H1 (cell line): Measurements from ENCODE around the gene SDSL. TPM values are rescaled to one million over a fixed set of nuclear protein-coding genes. Genes with fewer than 3 reads are reported as not detected.

Experiments
- BCL11A ChIP-seq, 2 experiments: IDR thresholded peaks; one replicate each; pipeline ENCODE4 v1.6.1; 2011; ENCODE audit warnings: low read depth in 2 of 2, low read length in 2 of 2, mild to moderate bottlenecking in 2 of 2
- PHF8 ChIP-seq: fragments of 200-600 bp; sonication (generic); conservative IDR thresholded peaks from 2 replicates; pipeline ENCODE4 v1.7.1; 2012; ENCODE audit warnings: low read depth, mild to moderate bottlenecking, inconsistent platforms, low read length, moderate library complexity
- RAD21 ChIP-seq, 2 experiments: IDR thresholded peaks in 1 of 2; conservative IDR thresholded peaks in 1 of 2; 2 replicates each; pipeline ENCODE4 v1.6.1; 2011; ENCODE audit warnings: low read depth in 2 of 2, low read length in 2 of 2, improper control_type of control experiment in 1 of 2, inconsistent platforms in 1 of 2, mild to moderate bottlenecking in 1 of 2, moderate library complexity in 1 of 2
- RNF2 ChIP-seq: fragments of 200-900, 300-1000 bp; sonication (generic); IDR thresholded peaks from 2 replicates; pipeline ENCODE4 v1.7.1; 2016; ENCODE audit warnings: borderline replicate concordance, low read depth, mild to moderate bottlenecking, antibody characterized with exemption, low read length; ENCODE audit not compliant: poor library complexity, severe bottlenecking; ENCODE audit errors: missing control alignments
- SAP30 ChIP-seq: fragments of 300-600 bp; sonication (generic); IDR thresholded peaks from 2 replicates; pipeline ENCODE4 v1.7.1; 2012; ENCODE audit warnings: low read length, moderate library complexity, mild to moderate bottlenecking, inconsistent platforms; ENCODE audit not compliant: insufficient read depth, insufficient replicate concordance
- polyA plus RNA-seq, 7 experiments: library from polyadenylated mRNA; depleted of rRNA in 3 of 7; stranded (reverse) in 5 of 7; unstranded in 2 of 7; fragments of >200 nt in 5 of 7; fragments of 200-250 nt in 2 of 7; gene quantifications; 1 replicate in 5 of 7; 2 replicates in 1 of 7; 4 replicates in 1 of 7; pipeline versions ENCODE4 v1.2.1 to v1.2.3, GENCODE V29; 2011 to 2013; ENCODE audit warnings: missing spikeins in 2 of 7, mixed read lengths in 2 of 7
- total RNA-seq: library from RNA; stranded (reverse); fragmentation: NEBNext Ultra II Directional; extraction: Animal tissue kit (Norgen Biotek cat#: 25700); gene quantifications from 2 replicates; pipeline ENCODE4 v1.2.1, GENCODE V29; 2021

Gene SDSL
- total and polyA plus RNA-seq, 2 of the 8 experiments (the other 6 are each of a cell fraction or from before 2014, with no cell fraction given) = 0.69 to 1.3 TPM

- TF ChIP-seq SAP30 = no peak
- TF ChIP-seq RNF2 = no peak
- TF ChIP-seq BCL11A (IDR thresholded peaks at IDR 0.05; ENCODE audit: low read depth in 2 of 2, low read length in 2 of 2) = no peak
- TF ChIP-seq RAD21 (IDR thresholded peaks at IDR 0.05 in 1 of 2, conservative IDR thresholded peaks at IDR 0.05 in 1 of 2; ENCODE audit: low read depth in 2 of 2, low read length in 2 of 2) = no peak
- TF ChIP-seq PHF8 = no peak
Observed at GRCh38 chr12:113448873-113449272, 26.7 kb downstream of the SDSL start (continued).
